GM12878 (cell line): ENCODE measurements around the gene RAD51B.

Experiments
- CHD2 ChIP-seq: IDR thresholded peaks from 2 replicates; pipeline ENCODE4 v1.6.1; 2011; ENCODE audit warnings: low read depth, low read length, improper control_type of control experiment, borderline replicate concordance
- TF ChIP-seq, protein P1 (sequence below): IDR thresholded peaks from 2 replicates; pipeline ENCODE4 v1.6.1; 2011; ENCODE audit warnings: low read depth, mild to moderate bottlenecking, low read length, moderate library complexity, borderline replicate concordance; ENCODE audit errors: extremely low read depth
- TF ChIP-seq, protein P2 (sequence below), 3 experiments: IDR thresholded peaks in 2 of 3; conservative IDR thresholded peaks in 1 of 3; 2 replicates each; pipeline ENCODE4 v1.5.1; 2011; ENCODE audit warnings: low read depth in 3 of 3, low read length in 3 of 3, mild to moderate bottlenecking in 3 of 3, control low read depth in 2 of 3, moderate library complexity in 2 of 3, inconsistent platforms in 1 of 3, mixed read lengths in 1 of 3; ENCODE audit not compliant: control insufficient read depth in 2 of 3, insufficient read depth in 1 of 3; ENCODE audit errors: extremely low read depth in 1 of 3
- TF ChIP-seq, protein P3 (sequence below): IDR thresholded peaks from 2 replicates; pipeline ENCODE4 v1.6.1; 2012; ENCODE audit warnings: improper control_type of control experiment, low read depth, low read length; ENCODE audit not compliant: insufficient replicate concordance

DNA sequence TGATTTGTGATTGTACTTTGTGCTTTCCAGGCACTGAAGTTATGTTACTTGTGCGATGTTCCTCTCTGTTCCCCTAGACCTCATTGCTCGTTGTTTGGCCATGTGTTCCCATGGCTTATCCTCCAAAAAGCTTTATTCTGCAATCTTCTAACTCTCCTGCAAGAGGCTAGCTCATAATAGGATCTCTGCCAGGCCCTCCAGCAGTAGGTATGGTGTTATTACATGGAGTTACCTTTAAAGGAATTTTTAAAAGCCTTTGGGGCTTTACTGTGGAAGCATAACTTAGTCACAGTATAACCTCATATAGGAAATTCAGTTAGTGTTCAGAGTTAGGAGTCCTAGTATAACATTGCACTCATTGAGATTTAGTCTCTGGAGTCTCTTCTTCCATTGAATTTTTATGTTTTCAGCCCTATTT is 292.3 kb downstream of the RAD51B start:
- TF ChIP-seq, protein P1, sequence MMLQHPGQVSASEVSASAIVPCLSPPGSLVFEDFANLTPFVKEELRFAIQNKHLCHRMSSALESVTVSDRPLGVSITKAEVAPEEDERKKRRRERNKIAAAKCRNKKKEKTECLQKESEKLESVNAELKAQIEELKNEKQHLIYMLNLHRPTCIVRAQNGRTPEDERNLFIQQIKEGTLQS: no peak
- TF ChIP-seq, protein P2, sequence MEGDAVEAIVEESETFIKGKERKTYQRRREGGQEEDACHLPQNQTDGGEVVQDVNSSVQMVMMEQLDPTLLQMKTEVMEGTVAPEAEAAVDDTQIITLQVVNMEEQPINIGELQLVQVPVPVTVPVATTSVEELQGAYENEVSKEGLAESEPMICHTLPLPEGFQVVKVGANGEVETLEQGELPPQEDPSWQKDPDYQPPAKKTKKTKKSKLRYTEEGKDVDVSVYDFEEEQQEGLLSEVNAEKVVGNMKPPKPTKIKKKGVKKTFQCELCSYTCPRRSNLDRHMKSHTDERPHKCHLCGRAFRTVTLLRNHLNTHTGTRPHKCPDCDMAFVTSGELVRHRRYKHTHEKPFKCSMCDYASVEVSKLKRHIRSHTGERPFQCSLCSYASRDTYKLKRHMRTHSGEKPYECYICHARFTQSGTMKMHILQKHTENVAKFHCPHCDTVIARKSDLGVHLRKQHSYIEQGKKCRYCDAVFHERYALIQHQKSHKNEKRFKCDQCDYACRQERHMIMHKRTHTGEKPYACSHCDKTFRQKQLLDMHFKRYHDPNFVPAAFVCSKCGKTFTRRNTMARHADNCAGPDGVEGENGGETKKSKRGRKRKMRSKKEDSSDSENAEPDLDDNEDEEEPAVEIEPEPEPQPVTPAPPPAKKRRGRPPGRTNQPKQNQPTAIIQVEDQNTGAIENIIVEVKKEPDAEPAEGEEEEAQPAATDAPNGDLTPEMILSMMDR (IDR thresholded peaks at IDR 0.05 in 2 of 3, conservative IDR thresholded peaks at IDR 0.05 in 1 of 3; ENCODE audit: control insufficient read depth in 2 of 3, extremely low read depth in 1 of 3, insufficient read depth in 1 of 3, low read depth in 3 of 3, low read length in 3 of 3): no peak
- TF ChIP-seq, protein P3, sequence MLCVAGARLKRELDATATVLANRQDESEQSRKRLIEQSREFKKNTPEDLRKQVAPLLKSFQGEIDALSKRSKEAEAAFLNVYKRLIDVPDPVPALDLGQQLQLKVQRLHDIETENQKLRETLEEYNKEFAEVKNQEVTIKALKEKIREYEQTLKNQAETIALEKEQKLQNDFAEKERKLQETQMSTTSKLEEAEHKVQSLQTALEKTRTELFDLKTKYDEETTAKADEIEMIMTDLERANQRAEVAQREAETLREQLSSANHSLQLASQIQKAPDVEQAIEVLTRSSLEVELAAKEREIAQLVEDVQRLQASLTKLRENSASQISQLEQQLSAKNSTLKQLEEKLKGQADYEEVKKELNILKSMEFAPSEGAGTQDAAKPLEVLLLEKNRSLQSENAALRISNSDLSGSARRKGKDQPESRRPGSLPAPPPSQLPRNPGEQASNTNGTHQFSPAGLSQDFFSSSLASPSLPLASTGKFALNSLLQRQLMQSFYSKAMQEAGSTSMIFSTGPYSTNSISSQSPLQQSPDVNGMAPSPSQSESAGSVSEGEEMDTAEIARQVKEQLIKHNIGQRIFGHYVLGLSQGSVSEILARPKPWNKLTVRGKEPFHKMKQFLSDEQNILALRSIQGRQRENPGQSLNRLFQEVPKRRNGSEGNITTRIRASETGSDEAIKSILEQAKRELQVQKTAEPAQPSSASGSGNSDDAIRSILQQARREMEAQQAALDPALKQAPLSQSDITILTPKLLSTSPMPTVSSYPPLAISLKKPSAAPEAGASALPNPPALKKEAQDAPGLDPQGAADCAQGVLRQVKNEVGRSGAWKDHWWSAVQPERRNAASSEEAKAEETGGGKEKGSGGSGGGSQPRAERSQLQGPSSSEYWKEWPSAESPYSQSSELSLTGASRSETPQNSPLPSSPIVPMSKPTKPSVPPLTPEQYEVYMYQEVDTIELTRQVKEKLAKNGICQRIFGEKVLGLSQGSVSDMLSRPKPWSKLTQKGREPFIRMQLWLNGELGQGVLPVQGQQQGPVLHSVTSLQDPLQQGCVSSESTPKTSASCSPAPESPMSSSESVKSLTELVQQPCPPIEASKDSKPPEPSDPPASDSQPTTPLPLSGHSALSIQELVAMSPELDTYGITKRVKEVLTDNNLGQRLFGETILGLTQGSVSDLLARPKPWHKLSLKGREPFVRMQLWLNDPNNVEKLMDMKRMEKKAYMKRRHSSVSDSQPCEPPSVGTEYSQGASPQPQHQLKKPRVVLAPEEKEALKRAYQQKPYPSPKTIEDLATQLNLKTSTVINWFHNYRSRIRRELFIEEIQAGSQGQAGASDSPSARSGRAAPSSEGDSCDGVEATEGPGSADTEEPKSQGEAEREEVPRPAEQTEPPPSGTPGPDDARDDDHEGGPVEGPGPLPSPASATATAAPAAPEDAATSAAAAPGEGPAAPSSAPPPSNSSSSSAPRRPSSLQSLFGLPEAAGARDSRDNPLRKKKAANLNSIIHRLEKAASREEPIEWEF: no peak
- no peak for TF ChIP-seq CHD2
